Measurements from ENCODE around the gene GLRX3.

The GLRX3 gene

GRCh38 chr10:130208807-130209206 is 72.6 kb downstream of the GLRX3 start:
- no peak for DNase-seq (ENCODE audit: low read depth)

DNA sequence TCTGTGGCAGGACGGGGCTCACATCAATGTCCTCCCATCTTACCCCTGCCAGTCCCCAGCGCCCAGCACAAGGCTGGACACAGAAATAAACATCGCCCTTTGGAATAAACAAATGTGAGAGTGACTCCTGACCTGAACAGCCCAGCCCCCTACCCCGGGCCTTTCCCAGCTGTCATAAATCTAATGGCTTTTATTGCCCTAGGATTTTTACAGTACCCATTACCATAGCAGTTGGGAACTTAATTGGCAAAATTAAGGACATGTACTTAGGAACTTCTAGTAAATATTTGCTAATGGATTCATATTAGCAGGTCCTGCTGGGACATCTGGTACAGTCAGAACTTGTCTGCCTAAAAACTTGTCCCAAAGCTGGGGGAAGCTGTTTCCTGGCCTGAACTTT is 76.6 kb downstream of the GLRX3 start:
- no peak for DNase-seq (ENCODE audit: low read depth)

- DNase-seq (ENCODE audit: low read depth): no peak
Measured at GRCh38 chr10:130213286-130214080, 77.3 kb downstream of the GLRX3 start.

DNA sequence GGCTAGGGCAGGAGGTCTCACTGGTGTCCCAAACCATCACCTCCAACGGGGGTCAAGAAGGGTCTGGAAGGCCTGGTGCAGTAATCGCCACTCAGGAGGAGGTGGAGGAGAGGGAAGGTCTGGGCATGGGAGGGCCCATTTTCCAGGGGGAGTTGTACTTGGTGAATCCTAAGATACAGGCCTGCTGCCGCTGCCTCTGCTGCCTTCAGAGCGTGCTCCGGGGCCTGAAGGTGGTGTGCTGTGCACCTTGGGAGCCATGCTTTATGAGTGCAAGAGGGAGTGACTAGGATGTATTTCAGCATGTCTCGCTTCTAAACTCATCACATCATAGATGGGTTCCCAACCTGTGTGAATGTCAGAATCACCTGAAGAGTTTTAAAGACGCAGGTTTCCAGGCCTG is 78.2 kb downstream of the GLRX3 start:
- no peak for DNase-seq (ENCODE audit: low read depth)

GRCh38 chr10:130215151-130215930 is 79.2 kb downstream of the GLRX3 start:
- DNase-seq (ENCODE audit: low read depth): no peak

- no peak for DNase-seq (ENCODE audit: low read depth)
Measured at GRCh38 chr10:130215931-130216231, 79.7 kb downstream of the GLRX3 start.

DNA sequence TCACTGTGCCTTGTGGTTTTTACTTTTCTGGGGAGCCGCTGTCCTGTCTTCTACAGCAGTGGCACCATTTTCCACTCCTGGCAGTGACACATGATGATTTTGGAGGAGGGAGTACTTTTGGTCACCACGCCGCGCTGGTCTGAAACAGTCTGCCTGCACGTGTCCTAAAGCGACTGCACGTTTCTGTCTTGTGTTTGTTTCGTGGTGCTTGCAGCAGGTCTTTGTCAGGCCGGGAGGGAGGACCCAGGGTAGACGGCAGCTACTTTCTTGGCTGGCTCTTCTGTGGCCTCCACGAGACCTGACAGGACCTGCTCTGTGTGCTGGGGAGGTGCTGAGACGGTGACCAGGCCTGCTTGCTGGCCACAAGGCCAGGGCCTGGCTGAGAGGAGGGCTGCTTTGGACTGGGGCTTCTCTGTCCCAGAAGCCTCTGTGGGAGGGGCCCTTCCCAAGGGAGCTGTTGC is 82.0 kb downstream of the GLRX3 start:
- DNase-seq (ENCODE audit: low read depth): no peak

- DNase-seq (ENCODE audit: low read depth): no peak
Measured at GRCh38 chr10:130218936-130219335, 82.7 kb downstream of the GLRX3 start.

DNA sequence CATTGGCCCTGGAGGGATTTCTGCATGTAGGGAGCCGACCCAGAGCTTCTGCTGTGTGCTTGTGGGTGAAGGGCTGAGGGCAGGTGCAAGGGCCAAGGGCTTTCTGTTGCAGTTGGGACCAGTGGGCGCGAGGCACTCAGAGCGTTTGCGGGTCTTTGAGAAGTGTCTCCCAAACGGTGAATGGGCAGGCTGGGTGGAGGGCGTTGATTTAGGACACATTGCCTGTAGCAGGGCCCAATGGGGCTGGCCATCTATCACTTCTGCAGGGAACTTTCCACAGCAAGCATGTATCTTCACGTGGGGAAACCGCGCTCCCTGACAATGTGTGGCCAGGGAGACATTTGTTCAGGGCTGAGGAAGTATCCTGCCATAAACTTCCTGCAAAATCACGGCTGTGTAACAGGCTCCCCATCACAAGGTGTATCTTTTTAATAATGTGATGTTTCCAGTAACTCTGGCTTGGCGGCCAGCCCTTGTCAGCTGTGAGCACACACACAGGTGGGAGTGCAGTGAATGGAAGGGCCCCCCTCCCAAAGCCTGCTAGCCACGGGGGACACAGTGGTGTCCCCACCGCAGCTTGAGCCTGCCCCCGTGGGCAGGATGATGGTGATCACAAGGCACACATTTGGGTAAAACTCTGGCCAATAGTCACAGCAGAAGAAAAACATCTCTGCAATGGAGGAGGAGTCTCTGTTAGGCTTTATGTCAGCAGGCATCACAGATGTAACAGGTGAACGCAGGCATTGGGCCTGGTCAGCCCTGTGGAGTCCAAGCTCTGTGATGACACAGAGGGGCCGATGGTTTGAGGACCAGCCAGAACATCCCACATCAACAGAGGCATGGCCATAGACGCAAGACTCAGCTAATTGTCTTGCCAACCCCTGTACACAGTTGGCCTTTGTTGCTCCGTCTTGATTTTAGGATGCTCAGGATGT is 84.3 kb downstream of the GLRX3 start:
- no peak for DNase-seq (ENCODE audit: low read depth)

- no peak for DNase-seq (ENCODE audit: low read depth)
Measured at GRCh38 chr10:130221456-130222375, 85.5 kb downstream of the GLRX3 start.

GRCh38 chr10:130222381-130222780 is 86.2 kb downstream of the GLRX3 start:
- DNase-seq (ENCODE audit: low read depth): no peak

GRCh38 chr10:130224228-130224627 is 88.0 kb downstream of the GLRX3 start:
- no peak for DNase-seq (ENCODE audit: low read depth)

GRCh38 chr10:130226012-130226411 is 89.8 kb downstream of the GLRX3 start:
- DNase-seq (ENCODE audit: low read depth): no peak

GRCh38 chr10:130227883-130228282 is 91.7 kb downstream of the GLRX3 start:
- DNase-seq (ENCODE audit: low read depth): no peak

Measured in CMK (cell line).